Measurements from ENCODE around the gene RANBP3. TPM values are rescaled to one million over a fixed set of nuclear protein-coding genes. Genes with fewer than 3 reads are reported as not detected.

The RANBP3 gene
- total and polyA plus RNA-seq, 2 of the 8 experiments (the other 6 are each of a cell fraction or from before 2014, with no cell fraction given), result 95.4 to 122 TPM

DNA sequence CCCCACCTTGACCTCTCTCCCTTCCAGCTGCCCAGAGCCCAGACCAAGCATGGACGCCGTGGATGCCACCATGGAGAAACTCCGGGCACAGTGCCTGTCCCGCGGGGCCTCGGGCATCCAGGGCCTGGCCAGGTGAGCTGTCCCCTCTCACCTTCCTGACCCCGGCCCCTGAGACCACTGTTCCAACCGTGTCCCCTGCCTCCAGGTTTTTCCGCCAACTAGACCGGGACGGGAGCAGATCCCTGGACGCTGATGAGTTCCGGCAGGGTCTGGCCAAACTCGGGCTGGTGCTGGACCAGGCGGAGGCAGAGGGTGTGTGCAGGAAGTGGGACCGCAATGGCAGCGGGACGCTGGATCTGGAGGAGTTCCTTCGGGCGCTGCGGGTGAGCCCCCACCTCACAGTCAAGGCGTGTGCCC, 63.6 kb downstream of the RANBP3 start (continued):
- TF ChIP-seq TEAD4 (IDR thresholded peaks at IDR 0.05; ENCODE audit: low read depth, low read length) (no peak), SIX5 (IDR thresholded peaks at IDR 0.05; ENCODE audit: low read depth, low read length) (no peak), ZNF274 (IDR thresholded peaks at IDR 0.05; ENCODE audit: borderline replicate concordance, extremely low read depth, low read length) (no peak)

Data from H1 (cell line).